GM23338 (cell line): ENCODE results near the gene MOSMO. TPM values are rescaled to one million over a fixed set of nuclear protein-coding genes. Genes with fewer than 3 reads are reported as not detected.

Source experiments
- ATAC-seq: fragments of 200-7000 bp; cut with Tn5 transposase; 3 replicates; pipeline ENCODE4 v1.9.1; 2020
- DNase-seq: peaks from one replicate; pipeline ENCODE4 v3.0.0-alpha.2; 2015; ENCODE audit warnings: low spot score
- H2AFZ ChIP-seq: fragments of 200-600 bp; sonication (generic); 2 replicates; pipeline ENCODE4 v1.8.0; 2016; ENCODE audit warnings: antibody characterized with exemption, mild to moderate bottlenecking, moderate library complexity
- H3F3A ChIP-seq: fragments of 200-600 bp; sonication (generic); replicated peaks from 2 replicates; pipeline ENCODE4 v1.8.0; 2017; ENCODE audit warnings: antibody characterized with exemption, mixed run types, low read depth
- H3K27ac ChIP-seq: fragments of 200-600 bp; sonication (generic); 2 replicates; pipeline ENCODE4 v1.6.1; 2016; ENCODE audit warnings: low read depth
- H3K27me3 ChIP-seq: fragments of 200-600 bp; sonication (generic); 2 replicates; pipeline ENCODE4 v1.8.0; 2016; ENCODE audit warnings: mild to moderate bottlenecking, mixed run types, moderate library complexity; ENCODE audit not compliant: insufficient read depth
- H3K36me3 ChIP-seq: fragments of 200-600 bp; sonication (generic); 2 replicates; pipeline ENCODE4 v1.8.0; 2016; ENCODE audit warnings: mild to moderate bottlenecking; ENCODE audit not compliant: insufficient read depth
- H3K4me1 ChIP-seq: fragments of 200-600 bp; sonication (generic); 2 replicates; pipeline ENCODE4 v1.8.0; 2016; ENCODE audit warnings: mild to moderate bottlenecking, moderate library complexity; ENCODE audit not compliant: insufficient read depth
- H3K4me2 ChIP-seq: fragments of 200-600 bp; sonication (generic); 2 replicates; pipeline ENCODE4 v1.7.1; 2017; ENCODE audit warnings: mixed run types
- H3K4me3 ChIP-seq: fragments of 200-600 bp; sonication (generic); 2 replicates; pipeline ENCODE4 v1.6.1; 2016; ENCODE audit warnings: mixed run types
- H3K79me2 ChIP-seq: fragments of 200-600 bp; sonication (generic); replicated peaks from 2 replicates; pipeline ENCODE4 v1.8.0; 2017; ENCODE audit warnings: mild to moderate bottlenecking; ENCODE audit not compliant: insufficient read depth
- H3K9me2 ChIP-seq: fragments of 200-600 bp; sonication (generic); 2 replicates; pipeline ENCODE4 v1.8.0; 2017; ENCODE audit not compliant: insufficient read depth
- H4K20me1 ChIP-seq: fragments of 200-600 bp; sonication (generic); replicated peaks from 2 replicates; pipeline ENCODE4 v1.8.0; 2017; ENCODE audit warnings: mild to moderate bottlenecking; ENCODE audit not compliant: insufficient read depth
- H3K27ac Mint-ChIP-seq: 2 replicates; pipeline ENCODE4 v1.8.0; 2020; ENCODE audit warnings: inconsistent platforms, mild to moderate bottlenecking, moderate library complexity, mixed read lengths
- H3K27me3 Mint-ChIP-seq: 3 replicates; pipeline ENCODE4 v1.8.0; 2022; ENCODE audit warnings: low read depth, mild to moderate bottlenecking, moderate library complexity, mixed read lengths, inconsistent platforms; ENCODE audit not compliant: insufficient read depth, poor library complexity
- H3K36me3 Mint-ChIP-seq: 3 replicates; pipeline ENCODE4 v1.8.0; 2021; ENCODE audit warnings: low read depth, mild to moderate bottlenecking, inconsistent platforms, moderate library complexity, mixed read lengths
- H3K4me1 Mint-ChIP-seq: 3 replicates; pipeline ENCODE4 v1.8.0; 2020; ENCODE audit warnings: mild to moderate bottlenecking, inconsistent platforms, mixed read lengths
- H3K4me3 Mint-ChIP-seq: 3 replicates; pipeline ENCODE4 v1.8.0; 2021; ENCODE audit warnings: moderate library complexity, mild to moderate bottlenecking, inconsistent platforms, mixed read lengths
- H3K9me3 Mint-ChIP-seq: 3 replicates; pipeline ENCODE4 v1.8.0; 2020; ENCODE audit warnings: moderate library complexity, mild to moderate bottlenecking, inconsistent platforms, mixed read lengths
- CREB1 ChIP-seq: fragments of 250-450 bp; sonication (Bioruptor Pico); IDR thresholded peaks from 2 replicates; pipeline ENCODE4 v1.5.0; 2020; ENCODE audit warnings: low read depth, mild to moderate bottlenecking, moderate library complexity
- CTCF ChIP-seq, 2 experiments: fragments of 200-600 bp in 1 of 2; sonication (generic) in 1 of 2; conservative IDR thresholded peaks; 2 replicates each; pipeline versions ENCODE4 v1.5.1 to v1.6.1; 2016 to 2017; ENCODE audit warnings: antibody characterized with exemption in 2 of 2, low read depth in 2 of 2, mild to moderate bottlenecking in 2 of 2, moderate library complexity in 1 of 2
- ETS1 ChIP-seq: IDR thresholded peaks from 2 replicates; pipeline ENCODE4 v1.6.1; 2016; ENCODE audit warnings: antibody characterized with exemption
- EZH2 ChIP-seq: fragments of 200-600 bp; sonication (generic); IDR thresholded peaks from one replicate; pipeline ENCODE4 v1.8.0; 2017; ENCODE audit warnings: antibody characterized with exemption, mild to moderate bottlenecking, low read depth; ENCODE audit not compliant: unreplicated experiment
- EZH2phosphoT487 ChIP-seq: fragments of 200-600 bp; sonication (generic); IDR thresholded peaks from one replicate; pipeline ENCODE4 v1.8.1; 2018; ENCODE audit warnings: antibody characterized with exemption; ENCODE audit not compliant: unreplicated experiment
- REST ChIP-seq: IDR thresholded peaks from one replicate; pipeline ENCODE4 v1.6.1; 2018; ENCODE audit warnings: antibody characterized with exemption; ENCODE audit not compliant: unreplicated experiment
- ZNF114 ChIP-seq: fragments of 250-450 bp; sonication (Bioruptor Pico); IDR thresholded peaks from 2 replicates; pipeline ENCODE4 v1.5.0; 2020; ENCODE audit warnings: mild to moderate bottlenecking, moderate library complexity
- ZNF462 ChIP-seq: fragments of 250-450 bp; sonication (Bioruptor Pico); IDR thresholded peaks from 2 replicates; pipeline ENCODE4 v1.5.0; 2020; ENCODE audit warnings: mild to moderate bottlenecking, moderate library complexity
- polyA plus RNA-seq: library from polyadenylated mRNA; unstranded; fragments of >200 nt; fragmentation: Nextera tagmentation; extraction: Ambion mirVana; gene quantifications from 2 replicates; pipeline ENCODE4 v1.2.1, GENCODE V29; 2016
- total RNA-seq: library from RNA; depleted of rRNA; stranded (reverse); fragments of >200 nt; shearing (Covaris generic); gene quantifications from 2 replicates; pipeline ENCODE4 v1.2.3, GENCODE V29; 2014

Gene MOSMO
- total and polyA plus RNA-seq, 2 experiments from 2014 or later: 8.7 to 19.2 TPM

- H3K4me1 Mint-ChIP-seq: peaks cover 12% of the 10 kb centered on the region
- ATAC-seq: no peak
- H3K36me3 Mint-ChIP-seq: peaks cover 22% of the 10 kb centered on the region
- Histone ChIP-seq H3K36me3 (peaks cover 21% of the 10 kb centered on the region; the same call in 1 of the 2 replicates), H3K4me3 (no peak overlapping the region), H3K9me2 (no peaks in the 10 kb centered on the region), H3K79me2 (no peaks in the 10 kb centered on the region), H2AFZ (no peak overlapping the region), H3K4me2 (no peak overlapping the region), H4K20me1 (0 out of 2 replicates have a peak, but pooled peaks cover 4% of the 10 kb centered on the region), H3K27me3 (no peaks in the 10 kb centered on the region), H3K27ac (no peak overlapping the region), H3K4me1 (peaks cover 8% of the 10 kb centered on the region), H3F3A (no peaks in the 10 kb centered on the region)
- H3K4me3 Mint-ChIP-seq: no peak overlapping the region
- no peak for TF ChIP-seq REST
- TF ChIP-seq CREB1 (CRISPR knock-in tag): no peak
- no peak for TF ChIP-seq CTCF (conservative IDR thresholded peaks at IDR 0.05; ENCODE audit: low read depth in 2 of 2)
- TF ChIP-seq ZNF114 (CRISPR knock-in tag): no peak
- TF ChIP-seq ETS1: no peak
- peaks cover 4% of the 10 kb centered on the region for H3K27me3 Mint-ChIP-seq
- DNase-seq: peak; percentile 28
- H3K27ac Mint-ChIP-seq: no peak overlapping the region
- no peaks in the 10 kb centered on the region for H3K9me3 Mint-ChIP-seq
Measured at GRCh38 chr16:21986692-21987246, 21.1 kb upstream of the MOSMO start.

- DNase-seq (no peak), ATAC-seq (no peak)
- Histone ChIP-seq H3K36me3 (peaks cover 21% of the 10 kb centered on the region; the same call in 1 of the 2 replicates), H3K4me1 (peaks cover 8% of the 10 kb centered on the region), H3K27me3 (no peaks in the 10 kb centered on the region), H3K9me2 (no peaks in the 10 kb centered on the region), H3K4me2 (no peak overlapping the region), H4K20me1 (0 out of 2 replicates have a peak, but pooled peaks cover 4% of the 10 kb centered on the region), H3K79me2 (no peaks in the 10 kb centered on the region), H3K27ac (no peak overlapping the region), H2AFZ (no peak overlapping the region), H3K4me3 (no peak overlapping the region), H3F3A (no peaks in the 10 kb centered on the region)
- H3K9me3 Mint-ChIP-seq: no peaks in the 10 kb centered on the region
- H3K27me3 Mint-ChIP-seq: peaks cover 4% of the 10 kb centered on the region
- no peak overlapping the region for H3K27ac Mint-ChIP-seq
- peaks cover 12% of the 10 kb centered on the region for H3K4me1 Mint-ChIP-seq
- peaks cover 15% of the 10 kb centered on the region for H3K36me3 Mint-ChIP-seq
- H3K4me3 Mint-ChIP-seq: no peak overlapping the region
- TF ChIP-seq EZH2phosphoT487: no peak
- no peak for TF ChIP-seq EZH2
- no peak for TF ChIP-seq CREB1 (CRISPR knock-in tag)
- no peak for TF ChIP-seq ZNF462 (CRISPR knock-in tag)
Measured at GRCh38 chr16:21987498-21987897, 20.4 kb upstream of the MOSMO start.
